Raji (cell line): ENCODE results near the gene MAMDC2.

Source experiments
- POLR2A ChIP-seq: IDR thresholded peaks from 2 replicates; pipeline ENCODE4 v1.6.1; 2011; ENCODE audit warnings: low read depth, low read length, control low read depth; ENCODE audit not compliant: insufficient read depth

The MAMDC2 gene

DNA sequence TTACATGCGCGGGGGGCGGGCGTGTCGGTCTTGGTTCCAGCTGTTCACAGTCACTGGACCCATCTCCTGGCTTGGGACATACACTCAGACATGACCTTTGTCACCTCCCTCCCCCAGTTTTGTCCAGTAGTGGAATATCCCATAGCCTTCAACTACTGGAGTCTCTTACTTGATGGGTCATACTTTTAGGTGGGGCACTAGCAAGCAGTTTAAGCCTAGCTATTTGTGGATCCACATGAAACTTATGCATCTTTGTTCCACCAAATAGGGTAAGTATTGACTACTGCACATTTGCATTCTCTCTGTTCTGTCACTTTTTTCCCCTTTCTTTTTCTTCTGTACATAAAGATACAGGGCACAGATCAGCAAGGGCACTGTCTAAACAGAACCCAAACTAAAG, 15.4 kb upstream of the MAMDC2 start:
- no peak for TF ChIP-seq POLR2A

- no peak for TF ChIP-seq POLR2A
Observed at GRCh38 chr9:70030156-70030555, 13.5 kb upstream of the MAMDC2 start.

DNA sequence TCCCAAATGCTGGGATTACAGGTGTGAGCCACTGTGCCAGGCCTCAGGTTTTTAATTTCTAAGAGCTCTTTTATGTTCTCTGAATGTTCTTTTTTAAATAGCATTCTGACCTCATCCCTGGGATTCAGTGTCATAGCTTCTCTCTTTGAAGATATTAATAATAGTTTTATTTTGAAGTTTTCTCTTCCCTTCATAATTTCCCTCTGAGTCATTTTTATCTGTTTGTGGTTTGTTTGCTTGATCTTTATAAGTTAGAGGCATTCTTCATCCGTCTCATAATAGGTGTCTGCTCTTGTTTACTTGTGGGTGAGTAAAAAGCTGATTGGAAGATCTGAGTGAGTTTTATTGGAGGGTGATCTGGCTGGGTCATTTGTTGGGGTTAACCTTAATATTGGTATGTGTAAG, 12.5 kb upstream of the MAMDC2 start:
- TF ChIP-seq POLR2A = no peak

DNA sequence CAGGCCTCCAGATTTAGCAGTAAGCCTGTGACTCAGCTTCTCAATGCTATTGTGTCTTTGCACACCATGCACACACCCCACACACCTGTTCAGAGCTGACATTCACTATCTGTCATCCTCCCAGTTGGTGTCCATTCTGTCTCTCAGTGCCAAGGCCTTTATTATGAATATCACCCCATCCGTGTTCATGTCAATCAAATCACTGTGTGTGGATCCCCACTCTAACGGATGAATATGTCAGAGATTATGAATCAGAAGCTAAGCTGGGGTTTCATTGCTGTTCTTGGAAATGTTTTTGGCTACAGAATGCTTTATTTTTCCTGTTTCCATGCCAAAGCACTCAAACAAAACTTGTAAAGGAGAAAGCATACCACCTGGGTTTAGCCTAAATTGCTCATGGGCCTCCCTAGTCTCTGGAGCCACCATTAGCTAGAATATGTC, 9.4 kb upstream of the MAMDC2 start:
- no peak for TF ChIP-seq POLR2A

DNA sequence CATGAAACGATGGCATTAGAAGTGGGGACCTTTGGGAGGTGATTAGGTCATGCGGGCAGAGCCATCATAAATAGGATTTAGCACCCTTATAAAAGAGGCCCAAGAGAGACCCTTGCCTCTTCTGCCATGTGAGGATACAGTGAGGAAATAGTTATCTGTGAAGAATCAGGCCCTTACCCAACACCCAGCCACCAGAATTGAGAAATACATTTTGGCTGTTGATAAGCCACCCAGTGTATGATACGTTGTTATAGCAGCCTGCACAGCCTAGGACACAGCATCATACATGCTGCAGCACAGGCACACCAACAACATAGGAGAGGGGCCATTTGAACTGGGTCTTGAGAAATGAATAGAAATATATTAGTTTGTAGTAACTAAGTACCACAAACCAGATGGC, 8.0 kb upstream of the MAMDC2 start:
- no peak for TF ChIP-seq POLR2A

GRCh38 chr9:70036641-70037040, 7.0 kb upstream of the MAMDC2 start:
- TF ChIP-seq POLR2A = no peak

DNA sequence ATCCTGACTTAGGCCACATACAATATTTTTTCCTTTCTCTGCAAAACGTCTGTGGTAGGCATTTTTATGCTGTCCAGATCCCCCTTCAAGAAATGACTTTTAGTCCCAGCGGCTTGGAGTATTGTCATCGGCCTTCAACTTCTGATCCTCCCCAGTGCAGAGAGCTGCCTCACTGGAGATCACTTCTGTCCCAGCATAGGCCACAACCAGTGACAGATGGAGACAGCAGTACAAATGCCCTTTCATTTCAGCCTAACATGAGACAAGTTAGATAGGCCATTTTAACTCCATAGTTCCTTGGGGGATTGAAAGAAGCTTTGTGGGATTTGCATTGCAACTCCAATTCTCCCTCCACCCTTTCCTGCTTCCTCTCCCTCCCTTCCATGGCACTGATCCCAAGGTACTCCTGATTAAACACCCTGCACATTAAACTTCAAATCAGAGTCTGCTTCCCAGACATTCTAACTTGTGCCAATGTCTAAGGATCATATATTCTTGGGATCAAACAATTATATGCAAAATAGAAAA, 3.2 kb upstream of the MAMDC2 start:
- no peak for TF ChIP-seq POLR2A

GRCh38 chr9:70042461-70043215, 1.0 kb upstream of the MAMDC2 start:
- no peak for TF ChIP-seq POLR2A

GRCh38 chr9:70043285-70043684, 363 bp upstream of the MAMDC2 start:
- TF ChIP-seq POLR2A = no peak

DNA sequence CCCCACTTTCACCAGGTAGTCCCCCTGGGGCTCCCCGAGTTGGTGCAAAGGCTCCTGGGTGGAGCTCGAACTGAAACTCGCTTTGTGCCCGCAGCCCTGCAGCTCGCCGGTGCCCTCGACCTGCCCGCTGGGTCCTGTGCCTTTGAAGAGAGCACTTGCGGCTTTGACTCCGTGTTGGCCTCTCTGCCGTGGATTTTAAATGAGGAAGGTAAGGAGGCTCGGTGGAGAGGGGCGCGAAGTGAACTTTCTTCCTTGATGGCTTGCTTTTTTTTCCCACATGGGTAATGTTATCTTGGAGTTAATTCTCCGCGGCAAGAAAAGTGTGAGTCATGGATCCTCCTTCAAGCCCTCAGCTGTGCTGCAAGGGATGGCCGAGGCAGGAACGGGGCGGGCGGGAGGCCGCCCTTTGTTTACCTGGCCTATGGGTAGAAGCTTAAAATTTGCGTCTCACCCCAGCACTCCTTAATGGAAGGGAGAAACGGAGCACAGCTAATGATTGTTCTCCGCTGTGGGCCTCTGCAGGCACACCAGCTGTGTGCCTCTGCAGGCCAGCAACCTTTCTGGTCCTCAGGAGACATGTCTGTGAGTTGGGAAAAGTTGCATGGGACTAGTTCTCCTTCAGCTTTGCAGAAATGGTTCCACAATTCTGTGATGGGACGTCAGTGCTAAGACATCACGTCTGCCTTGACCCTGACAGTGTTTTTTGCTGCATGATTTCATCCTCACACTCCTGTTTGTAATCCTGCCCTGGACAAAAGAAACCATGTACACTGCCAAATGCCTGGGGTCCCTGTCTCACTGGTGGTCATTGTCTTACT, 1.1 kb downstream of the MAMDC2 start:
- no peak for TF ChIP-seq POLR2A

- no peak for TF ChIP-seq POLR2A
Observed at GRCh38 chr9:70045452-70045851, 1.8 kb downstream of the MAMDC2 start.

DNA sequence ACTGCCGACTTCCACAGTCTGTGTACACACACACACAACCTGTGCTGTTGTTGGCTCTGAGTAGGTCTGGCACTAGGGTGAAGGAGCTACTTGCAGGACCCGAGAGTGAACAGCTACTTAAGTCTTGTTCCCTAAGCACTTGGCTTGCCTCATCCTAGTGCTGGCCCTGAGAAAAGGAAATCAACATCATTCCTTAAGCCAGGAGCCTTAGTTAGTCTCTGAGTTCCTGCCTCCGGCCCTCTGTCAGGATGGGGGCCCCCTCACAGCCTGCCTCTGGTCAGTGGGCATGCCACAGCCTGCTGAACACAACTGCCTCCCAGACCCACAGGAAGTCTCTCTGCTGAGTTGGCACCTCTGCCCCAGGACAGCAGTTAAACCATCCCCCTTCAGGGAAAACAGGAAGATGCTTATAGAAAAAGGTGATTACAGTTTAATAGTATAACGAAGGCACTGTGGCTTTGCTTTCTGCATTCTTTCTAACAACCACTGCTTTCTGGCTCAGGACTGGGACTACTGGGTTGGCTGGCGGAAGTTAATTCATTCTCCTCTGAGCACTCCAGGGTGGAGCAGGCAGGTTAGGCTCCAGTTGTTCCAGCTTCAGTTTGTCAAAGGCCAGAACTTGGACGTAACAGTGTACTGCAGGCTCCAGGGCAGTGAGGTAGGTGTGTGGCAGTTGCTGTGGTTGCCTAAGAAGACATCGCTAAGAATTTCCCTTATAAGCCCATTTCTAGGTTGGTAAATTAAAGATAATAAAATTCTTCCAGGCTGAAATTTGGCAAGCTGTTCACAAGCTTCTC, 2.8 kb downstream of the MAMDC2 start:
- no peak for TF ChIP-seq POLR2A

GRCh38 chr9:70049236-70049635, 5.6 kb downstream of the MAMDC2 start:
- no peak for TF ChIP-seq POLR2A

GRCh38 chr9:70049672-70050271, 6.1 kb downstream of the MAMDC2 start:
- no peak for TF ChIP-seq POLR2A

- TF ChIP-seq POLR2A = no peak
Observed at GRCh38 chr9:70052768-70053167, 9.1 kb downstream of the MAMDC2 start.
